Kasumi-1 (cell line): ENCODE results near the gene PYROXD2.

Source experiments
- DNase-seq, 2 experiments: peaks; one replicate each; lab custom pipeline; 2025; lab: John Stamatoyannopoulos, UW

Gene PYROXD2

DNA sequence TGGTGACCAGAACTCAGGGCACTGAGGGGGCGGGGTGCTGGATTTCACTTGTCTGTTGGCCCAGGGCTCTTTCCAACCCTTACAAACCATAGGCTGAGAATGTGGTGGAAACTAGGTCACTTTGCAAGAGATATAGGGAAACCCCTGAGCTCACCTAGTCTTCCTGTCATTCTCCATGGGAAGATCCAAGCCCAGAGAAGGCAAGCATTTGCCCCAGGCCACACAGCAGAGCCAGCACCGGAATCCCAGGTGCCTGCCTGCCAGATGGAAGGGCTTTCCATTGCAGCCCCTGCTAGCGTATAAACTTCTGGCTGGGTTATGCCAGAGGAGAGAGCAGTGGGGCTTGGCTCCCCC lies 427 bp downstream of the PYROXD2 start:
- DNase-seq, result no peak

DNA sequence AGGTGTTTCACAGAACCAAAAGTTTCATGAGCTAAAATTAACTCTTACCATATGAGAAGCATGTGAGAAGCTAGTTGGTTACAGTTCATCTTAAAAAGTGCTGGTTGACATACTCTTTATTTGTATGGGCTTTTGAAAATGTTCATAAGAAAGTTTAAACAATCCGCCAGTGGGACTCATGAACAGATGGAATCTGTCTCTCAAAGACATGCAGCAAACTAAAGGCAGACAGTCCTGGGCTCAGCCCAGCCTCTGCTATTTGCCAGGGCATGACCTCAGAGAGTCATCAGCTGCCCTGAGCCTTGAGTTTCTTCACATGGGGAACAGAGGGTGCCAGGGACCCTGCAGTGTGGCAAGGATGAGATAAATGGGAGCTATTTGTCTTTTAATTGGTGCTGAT lies 3.2 kb downstream of the PYROXD2 start:
- DNase-seq, result no peak

DNA sequence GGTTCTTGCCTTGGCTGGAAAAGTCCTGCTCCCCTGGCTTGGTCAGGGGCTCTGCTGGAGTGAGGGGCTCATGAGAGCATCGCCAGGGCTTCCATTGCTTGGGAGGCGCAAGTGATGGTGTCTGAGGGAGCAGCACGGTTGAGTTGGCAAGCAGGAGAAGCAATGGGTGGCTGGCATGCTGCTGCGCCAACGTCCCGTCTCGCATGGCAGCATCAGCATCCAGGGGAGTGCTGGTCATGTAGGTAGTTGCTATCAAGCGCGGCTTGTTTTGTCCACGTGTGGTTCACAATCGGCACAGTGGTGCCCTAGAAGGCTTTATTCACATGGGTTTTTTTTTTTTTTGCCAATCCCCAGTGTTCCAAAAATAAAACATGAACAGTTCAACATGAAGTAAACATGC lies 3.8 kb downstream of the PYROXD2 start:
- no peak for DNase-seq

GRCh38 chr10:98410759-98411158 lies 4.2 kb downstream of the PYROXD2 start:
- DNase-seq, result no peak

GRCh38 chr10:98410135-98410743 lies 4.7 kb downstream of the PYROXD2 start:
- DNase-seq, result no peak

GRCh38 chr10:98408799-98409198 lies 6.2 kb downstream of the PYROXD2 start:
- DNase-seq, result no peak

DNA sequence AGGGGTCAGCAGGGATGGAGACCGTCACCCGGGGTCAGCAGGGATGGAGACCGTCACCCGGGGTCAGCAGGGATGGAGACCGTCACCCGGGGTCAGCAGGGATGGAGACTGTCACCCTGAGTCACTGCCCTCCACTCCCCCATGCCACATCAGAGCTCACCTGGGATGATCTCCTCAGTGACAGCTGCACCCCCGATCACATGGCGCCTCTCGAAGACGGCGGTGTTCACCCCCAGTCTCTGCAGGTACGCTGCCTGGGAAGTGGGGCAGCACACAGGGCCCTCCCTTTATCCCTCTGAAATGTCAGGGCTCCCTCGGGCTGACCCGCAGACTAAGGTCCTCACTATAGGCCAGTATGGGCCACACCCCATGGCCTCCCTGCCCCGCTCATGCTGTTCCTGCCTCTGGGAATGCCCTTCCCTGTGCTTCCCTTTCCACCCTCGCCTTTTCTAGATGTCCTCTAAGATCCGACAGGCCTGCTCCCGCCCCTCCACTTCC lies 7.2 kb downstream of the PYROXD2 start:
- DNase-seq, result no peak

DNA sequence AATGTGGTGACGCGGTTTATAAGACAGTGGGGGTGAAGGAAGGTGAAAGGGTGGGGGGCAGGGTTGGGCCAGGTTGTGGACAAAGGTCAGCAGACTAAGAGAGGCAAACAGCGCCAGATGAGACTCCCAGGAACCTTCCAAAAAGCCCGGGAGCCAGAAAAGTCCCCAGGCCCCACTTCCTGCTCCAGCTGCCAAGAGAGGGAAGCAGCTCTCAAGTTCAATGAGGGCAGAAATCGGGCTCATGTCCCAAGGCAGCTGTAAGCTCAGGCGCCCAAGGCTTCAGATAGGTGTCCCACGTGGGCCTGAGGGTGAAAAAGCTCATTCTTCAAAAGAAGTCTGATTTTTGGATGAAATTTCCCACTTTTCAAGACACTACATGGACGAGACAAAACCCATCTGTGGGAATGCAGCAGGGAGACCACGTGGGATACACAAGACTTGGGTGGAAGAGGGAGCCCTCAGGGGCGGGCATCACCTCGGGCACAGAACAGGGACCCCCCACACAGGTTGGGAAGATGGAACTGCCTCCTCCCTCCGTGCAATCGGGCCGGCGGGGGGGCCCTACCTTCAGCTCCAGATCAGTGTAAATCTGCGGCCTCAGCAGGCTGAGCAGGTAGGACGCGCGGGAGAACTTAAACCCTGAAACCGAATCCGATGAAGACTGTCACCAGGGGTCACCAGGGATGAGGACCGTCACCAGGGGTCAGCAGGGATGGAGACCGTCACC lies 7.8 kb downstream of the PYROXD2 start:
- no peak for DNase-seq

GRCh38 chr10:98405422-98405821 lies 9.6 kb downstream of the PYROXD2 start:
- no peak for DNase-seq

DNA sequence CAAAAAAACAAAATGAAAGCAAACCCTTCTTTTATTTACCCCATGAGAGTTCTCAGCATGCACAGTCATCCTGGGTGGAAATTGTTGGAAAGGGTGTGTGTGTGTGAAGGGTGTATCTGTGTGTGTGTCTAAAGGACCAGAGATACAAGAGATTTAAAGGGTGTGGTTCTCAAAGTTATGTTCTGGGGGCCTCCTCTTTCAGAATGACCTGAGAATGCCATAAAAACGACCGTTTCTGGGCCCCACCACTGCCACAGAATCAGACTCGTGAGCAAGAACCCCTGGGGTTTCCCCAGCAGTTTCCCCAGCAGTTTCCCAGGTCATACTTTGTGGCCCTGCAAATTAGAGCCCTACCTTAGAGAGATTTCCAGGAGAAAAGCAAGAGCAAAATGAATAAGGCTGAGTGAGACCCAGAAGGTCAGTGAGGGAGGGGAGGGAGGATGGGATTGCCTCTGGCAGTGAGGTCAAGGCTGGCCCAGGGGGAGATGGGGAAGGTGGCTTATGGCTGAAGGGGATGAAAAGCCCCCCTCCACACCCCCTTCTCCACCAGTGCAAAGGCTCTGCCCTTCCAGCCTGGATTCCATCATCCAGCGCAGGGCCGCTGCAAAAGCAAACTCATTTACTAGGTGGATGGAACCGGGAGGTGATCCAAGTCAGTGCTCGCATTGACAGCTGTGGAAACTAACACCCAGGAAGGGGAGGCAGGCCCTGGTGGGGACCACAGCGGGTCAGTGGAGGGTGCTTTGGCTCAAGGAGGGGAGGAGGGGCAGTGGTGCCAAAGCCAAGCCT lies 10.2 kb downstream of the PYROXD2 start:
- no peak for DNase-seq

- DNase-seq, result no peak
Observed at GRCh38 chr10:98403812-98404504, 11.0 kb downstream of the PYROXD2 start.

DNA sequence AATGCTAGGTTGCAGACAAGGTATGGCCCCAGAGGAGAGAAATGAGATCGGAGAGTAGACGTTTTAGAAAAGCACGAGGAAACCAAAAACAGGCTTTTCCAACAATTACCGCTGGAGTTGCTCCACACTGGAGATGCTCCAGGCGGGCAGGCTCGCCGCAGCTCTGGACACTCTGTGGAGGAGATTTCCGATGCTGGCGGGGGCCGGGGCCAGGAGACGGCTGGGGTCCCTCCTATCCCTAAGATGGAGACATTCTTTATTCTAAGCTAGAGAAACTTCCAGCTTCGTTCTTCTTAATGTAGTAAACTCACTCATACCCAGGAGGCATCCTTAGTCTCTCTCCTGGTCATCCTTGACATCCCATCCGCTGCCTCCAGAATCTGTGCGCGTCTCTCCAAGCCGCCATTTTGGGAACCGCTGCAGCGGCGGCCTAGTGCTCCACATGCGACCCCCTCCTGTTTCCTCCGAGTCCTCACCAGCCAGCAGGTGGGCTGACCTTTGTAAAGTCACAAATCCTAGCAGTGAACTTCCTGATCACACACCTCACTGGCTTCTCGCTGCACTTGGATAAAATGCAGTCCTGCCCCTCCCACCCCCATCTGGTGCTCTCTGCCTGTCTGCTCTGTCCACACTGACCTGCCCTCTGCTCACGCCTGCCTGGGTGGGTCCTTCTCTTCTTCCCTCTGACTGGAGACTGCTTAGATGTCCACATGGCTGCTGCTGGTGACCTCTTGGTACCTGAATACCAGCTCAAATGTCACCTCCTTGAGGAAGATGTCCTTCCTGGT lies 11.9 kb downstream of the PYROXD2 start:
- no peak for DNase-seq

DNA sequence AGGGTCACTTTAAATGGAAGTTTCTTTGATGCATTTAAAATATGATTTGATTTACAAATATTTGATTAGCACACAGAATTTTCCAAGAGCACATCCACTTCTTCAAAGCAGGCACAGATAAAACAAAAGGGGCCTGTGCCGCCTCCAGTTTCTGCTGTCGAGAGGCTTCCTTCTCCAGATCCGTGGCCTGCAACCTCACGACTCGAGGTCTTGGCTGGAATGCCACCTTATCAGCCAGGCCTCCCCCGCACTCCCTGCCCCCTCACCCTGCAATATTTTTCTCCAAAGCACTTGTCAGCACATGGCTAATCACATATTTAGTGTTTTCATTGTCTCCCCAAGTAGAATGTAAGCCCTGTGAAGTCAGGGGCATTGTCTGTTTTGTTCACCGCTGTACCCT lies 12.5 kb downstream of the PYROXD2 start:
- no peak for DNase-seq

DNA sequence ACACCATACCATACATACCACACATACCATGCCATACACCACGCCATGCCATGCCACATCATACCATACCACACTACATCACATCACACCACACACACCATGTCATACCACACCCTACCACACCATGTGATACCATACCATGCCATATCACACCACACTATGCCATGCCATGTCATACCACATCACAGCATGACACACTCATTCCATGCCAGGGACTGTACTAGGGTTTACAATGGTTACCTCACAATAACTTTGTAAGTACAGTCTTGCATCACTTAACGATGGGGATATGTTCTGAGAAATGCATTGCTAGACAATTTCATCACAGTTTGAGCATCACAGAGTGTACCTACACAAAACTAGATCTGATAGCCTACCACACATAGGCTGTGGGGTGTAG lies 14.5 kb downstream of the PYROXD2 start:
- no peak for DNase-seq

- no peak for DNase-seq
Observed at GRCh38 chr10:98399784-98400183, 15.2 kb downstream of the PYROXD2 start.

GRCh38 chr10:98397089-98397600 lies 17.8 kb downstream of the PYROXD2 start:
- no peak for DNase-seq

DNA sequence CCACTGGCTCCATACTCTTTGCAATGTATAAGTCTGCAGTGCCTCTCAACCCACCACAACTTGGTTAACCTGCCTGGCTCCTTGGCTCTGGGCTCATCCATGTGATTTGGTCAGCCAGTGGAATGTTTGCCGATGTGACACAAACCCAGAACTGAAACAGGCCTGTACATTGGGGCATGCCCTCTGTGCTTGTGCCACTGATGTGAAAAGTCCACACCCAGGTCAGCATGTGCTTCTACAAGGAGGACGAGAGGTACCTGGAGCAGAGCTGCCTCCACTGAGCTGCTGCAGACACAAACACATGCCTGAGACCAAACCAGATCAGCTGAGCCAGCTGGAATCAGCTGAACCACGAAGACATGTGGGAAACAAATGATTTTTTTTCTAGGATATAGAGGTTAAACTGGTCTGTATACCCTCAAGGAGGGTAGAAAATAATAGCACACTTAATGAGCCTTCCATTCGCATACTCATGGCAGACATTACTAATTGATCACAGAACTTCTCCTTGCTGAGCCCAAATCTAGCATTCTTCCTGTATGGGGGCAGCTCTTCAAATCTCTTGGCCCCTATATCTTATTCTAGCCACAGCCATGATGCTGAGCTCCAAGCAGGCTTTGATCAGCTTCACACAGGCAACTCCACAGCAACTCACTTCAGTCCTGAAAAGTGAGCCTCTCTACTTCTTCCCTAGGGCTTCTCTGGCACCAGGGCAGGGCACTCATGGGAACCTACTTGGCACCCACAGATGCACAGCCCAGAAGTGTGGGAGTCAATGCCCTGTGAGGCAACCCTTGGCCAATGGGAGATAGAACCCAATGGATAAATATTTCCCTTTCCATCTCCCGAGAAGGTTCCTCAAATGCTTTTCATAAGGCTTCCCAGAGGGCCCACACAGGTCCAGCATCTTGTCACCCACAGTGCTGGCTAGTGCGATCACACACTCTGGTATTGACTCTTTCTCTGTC lies 18.6 kb downstream of the PYROXD2 start:
- no peak for DNase-seq

GRCh38 chr10:98394851-98395440 lies 20.0 kb downstream of the PYROXD2 start:
- DNase-seq, result no peak

GRCh38 chr10:98391578-98391991 lies 23.4 kb downstream of the PYROXD2 start:
- peak in 1 of 2 experiments; percentile 49 for DNase-seq

DNA sequence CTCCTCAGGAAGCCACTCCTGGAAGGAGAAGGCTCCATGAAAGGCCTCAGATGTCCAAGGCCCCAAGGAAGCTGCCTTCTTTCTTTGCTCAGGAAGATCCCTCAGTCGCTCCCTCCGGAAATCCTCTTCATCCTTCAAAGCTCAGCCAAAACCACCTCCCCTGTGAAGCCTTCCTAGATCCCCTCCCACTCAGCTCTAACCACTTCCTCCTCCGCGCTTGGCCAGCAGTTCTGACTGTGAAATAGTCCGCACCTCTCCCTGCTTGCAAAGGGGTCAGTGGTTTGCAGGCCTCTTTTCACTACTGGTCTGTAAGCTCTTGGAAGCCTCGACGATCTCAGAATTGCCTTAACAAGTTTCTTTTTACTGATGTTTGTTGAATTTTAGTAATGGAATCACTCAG lies 23.9 kb downstream of the PYROXD2 start:
- DNase-seq, result peak; percentile 49 to 53
